Stimulated activated CD4-positive, alpha-beta T cell treated with anti-CD3 and anti-CD28 coated beads, Interleukin-15, amount 100 ng/mL, for 48 hours (primary cell): ENCODE results near the gene R3HDM2.
"Not testable (repeated sequence)": the region's sequence is repeated elsewhere in the genome, so short reads cannot be mapped to it uniquely, and the experiment has no call there.

ENCODE experiments used
- DNase-seq, 2 donors: peaks; one replicate each; pipeline ENCODE4 v3.0.0-alpha.2; 2020; ENCODE audit warnings: low read depth in 2 of 2

Gene R3HDM2

DNA sequence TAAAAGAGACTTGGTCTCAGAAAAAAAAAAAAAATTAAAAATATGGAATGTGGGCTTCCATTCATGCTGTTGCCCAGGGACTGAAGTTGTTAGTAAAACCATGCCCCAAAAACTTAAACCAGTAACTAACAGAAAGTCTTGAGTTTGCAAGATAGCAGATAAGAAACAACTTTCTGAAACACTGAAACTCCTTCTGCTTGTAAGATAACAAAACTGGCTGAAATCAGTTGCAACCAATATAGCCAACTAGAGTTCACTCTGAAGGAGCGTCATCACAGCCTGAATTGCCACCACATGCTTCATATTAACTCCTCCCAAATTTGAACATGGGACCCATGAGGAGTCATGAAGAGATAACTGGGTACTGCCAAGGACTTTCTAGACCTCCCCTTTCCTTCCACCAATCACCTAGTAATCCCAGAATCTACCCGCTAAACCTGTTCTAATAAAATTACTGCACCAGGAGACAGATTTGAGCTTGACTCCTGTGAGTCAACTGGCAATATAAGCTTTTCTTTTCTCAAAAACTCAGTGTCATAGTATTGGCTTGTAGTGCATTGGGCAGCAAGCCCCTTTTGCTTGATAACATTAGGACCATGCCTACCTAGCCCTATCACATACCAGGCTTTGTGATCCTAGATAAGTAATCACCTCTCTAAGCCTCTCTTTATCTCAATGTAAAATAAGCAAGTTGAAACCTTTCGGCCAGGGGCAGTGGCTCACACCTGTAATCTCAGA, 53.6 kb downstream of the R3HDM2 start:
- DNase-seq: no peak

DNA sequence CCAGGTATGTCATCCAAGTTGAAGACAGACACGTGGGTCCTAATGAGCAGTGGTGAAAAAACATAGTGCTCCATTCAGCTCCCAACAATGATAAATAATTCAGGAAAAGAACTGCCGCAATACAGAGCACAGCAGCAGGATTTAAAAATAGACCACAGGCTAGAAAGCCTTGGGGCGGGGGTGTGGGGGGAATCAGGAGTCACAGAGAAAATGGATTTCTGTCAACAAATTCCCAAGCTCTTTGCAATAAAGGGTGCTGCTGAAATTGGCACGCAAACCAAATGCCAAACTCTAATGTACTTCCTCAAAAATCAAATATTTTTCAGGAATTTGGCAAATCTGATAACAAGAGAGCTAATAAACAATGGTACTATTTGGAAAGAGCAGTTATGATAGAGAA, 58.6 kb downstream of the R3HDM2 start:
- DNase-seq: no peak

DNA sequence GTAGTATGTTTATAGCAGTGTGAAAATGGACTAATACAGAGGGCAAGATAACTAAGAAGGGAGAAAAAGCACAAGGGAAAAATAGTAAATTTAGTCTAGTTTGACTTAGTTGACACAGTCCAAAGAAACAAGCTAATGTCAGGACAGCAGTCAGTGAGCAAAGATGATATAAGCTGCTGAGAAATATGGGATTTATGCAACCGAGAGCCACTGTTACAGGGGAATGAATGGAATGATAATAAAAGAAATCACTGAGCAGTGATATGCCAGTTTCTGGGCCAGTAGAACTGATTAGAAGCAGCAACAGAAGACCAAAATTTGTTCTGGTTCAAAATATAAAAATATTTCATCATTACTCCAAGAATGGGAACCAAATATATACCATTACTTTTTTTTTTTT, 60.1 kb downstream of the R3HDM2 start:
- DNase-seq: no peak

DNA sequence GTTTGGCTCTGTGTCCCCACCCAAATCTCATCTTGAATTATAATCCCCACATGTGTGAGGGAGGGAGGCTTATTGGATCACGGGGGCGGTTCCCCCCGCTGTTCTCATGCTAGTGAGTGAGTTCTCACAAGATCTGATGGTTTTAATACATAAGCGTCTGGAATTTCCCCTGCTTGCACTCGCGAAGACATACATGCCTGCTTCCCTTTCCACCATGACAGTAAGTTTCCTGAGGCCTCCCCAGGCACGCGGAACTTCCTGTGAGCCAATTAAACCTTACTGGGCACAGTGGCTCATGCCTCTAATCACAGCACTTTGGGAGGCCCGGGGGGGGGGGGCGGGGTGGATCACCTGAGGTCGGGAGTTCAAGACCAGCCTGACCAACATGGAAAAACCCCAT, 60.8 kb downstream of the R3HDM2 start:
- no peak for DNase-seq

DNA sequence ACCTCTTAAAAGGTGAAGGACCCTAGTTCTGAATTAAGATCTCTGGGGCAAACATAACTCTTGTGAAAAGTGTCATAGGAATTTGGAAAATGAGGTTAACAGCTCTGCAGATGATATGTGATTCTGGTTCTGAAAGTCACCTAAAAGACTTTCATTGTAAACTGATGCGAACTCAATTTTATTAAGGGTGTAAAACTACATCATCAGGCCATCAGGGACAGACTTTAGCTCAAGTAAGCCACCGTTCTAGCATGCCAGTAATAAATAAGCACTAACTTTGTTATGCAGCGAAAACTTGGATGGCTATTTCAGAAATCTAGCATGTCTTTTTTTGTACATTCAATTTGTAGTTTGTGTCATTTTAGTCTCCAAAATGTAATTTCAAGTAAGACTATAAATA, 61.6 kb downstream of the R3HDM2 start:
- DNase-seq: no peak

DNA sequence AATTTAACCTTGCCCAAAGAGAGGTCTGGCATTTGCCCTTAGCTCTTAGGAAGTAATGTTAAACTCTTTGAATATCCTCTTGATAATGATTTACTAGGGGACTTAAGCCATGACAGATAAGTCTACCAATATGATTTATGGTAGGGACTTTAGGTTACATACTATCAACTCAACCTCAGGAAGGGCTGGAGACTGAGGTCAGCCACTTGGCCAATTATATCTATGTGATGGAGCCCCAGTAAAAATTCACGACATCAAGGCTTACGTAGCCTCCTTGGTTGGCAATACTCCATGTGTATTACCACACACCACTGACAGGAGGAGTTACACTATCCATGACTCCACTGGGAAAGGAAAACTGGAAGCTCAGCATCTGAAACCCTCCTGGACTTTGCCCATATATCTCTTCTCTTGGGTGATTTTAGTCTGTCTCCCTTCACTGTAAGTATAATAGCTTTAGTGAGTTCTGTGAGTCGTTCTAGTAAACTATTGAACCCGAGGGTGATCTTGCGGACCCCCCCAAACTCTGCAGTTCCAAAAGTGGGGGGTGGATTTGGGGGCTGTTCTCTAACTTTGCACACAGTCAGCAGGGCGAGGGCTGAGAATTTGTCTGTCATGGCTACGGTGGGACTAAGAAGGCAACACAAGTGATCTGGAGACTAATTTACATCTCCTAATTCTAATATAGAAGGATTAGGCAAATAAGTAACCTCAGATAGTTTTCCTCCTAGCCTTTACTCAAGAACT, 62.3 kb downstream of the R3HDM2 start:
- DNase-seq: no peak

DNA sequence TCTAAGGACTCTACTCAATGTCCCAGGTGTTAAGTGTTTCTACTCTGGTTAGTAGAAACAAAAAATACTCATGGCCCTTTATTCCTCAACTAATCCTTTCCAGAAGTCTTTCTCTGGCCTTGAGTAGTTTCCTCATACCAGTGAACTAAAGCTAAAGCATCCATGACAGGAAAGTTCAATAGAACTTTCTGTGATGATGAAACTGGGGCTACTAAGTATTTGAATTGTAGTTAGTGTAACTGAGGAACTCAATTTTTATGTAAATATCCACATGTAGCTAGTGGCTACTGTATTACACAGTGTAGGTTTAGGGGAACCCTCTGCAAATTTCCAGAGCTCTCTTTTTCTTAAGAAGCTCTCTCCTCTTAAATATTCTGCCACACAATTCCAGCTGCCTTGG, 63.7 kb downstream of the R3HDM2 start:
- no peak for DNase-seq

DNA sequence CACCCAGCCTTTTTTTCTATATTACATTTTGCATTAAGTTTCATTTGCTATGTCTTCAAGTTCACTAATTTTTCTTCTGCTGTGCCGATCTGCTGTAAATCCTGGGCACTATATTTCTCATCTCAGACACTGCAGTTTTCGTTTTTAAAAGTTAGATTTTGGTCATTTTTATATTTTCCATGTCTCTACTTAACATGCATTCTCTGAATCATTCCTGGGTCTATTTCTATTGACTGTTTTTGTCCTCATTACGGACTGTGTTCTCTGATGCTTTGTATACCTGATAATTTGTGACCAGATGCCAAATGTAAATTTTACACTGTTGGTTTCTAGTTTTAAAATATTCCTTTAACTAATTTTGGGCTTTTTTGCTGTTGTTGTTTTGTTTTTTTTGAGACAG, 64.5 kb downstream of the R3HDM2 start:
- no peak for DNase-seq

DNA sequence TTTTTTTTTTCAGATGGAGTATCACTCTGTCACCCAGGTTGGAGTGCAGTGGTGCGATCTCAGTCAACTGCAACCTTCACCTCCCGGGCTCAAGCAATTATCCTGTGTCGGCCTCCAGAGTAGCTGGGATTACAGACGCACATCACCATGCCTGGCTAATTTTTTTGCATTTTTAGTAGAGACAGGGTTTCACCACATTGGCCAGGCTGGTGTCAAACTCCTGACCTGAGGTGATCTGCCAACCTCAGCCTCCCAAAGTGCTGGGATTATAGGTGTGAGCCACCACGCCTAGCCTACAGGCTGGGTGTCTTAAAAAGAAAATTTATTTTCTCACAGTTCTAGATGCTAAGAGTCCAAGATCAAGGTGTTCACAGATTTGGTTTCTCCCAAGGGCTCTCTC, 66.7 kb downstream of the R3HDM2 start:
- not testable (repeated sequence) for DNase-seq

DNA sequence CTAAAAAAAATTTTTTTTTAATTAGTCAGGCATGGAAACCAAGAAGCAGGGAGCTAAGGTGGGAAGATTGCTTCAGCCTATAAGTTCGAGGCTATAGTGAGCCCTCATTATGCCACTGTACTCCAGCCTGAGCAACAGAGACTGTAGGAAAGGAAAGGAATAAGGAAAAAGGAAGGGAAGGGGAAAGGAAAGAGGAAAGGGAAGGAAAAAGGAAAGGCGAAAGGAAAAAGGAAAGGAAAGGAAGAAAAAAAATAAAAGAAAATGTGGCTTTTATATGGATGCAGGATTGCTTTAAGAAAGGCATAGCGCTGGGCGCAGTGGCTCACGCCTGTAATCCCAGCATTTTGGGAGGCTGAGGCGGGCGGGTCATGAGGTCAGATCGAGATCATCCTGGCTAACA, 70.4 kb downstream of the R3HDM2 start:
- no peak for DNase-seq

DNA sequence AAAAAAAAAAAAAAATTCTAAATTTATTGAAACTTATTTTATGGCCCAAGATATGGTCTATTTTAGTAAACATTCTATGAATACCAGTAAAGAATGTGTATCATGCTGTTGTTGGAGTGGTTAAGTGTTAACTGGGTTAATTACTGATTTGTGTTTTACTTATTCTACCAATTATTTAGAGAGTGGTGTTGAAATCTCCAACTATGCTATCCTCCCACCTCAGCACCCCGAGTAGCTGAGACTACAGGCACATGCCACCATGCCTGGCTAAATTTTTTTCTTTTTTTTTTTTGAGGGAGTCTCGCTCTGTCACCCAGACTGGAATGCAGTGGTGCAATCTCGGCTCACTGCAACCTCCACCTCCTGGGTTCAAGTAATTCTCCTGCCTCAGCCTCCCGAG, 72.2 kb downstream of the R3HDM2 start:
- no peak for DNase-seq

DNA sequence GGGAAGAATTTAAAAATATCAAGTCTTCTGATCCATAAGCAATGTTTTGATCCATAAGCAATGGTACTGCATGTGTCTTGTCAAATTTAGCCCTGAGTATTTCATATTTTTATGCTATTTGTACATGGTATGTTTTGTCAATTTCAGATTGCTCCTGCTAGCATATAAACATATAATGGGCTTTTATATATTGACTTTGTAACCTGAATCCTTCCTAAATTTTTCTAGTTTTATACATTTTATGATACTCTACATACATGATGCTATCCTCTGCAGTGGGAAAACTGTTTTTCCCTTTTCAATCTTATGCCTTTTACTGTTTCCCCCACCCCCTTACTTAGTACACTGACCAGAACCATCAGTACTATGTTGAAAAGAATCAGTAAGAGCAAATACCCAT, 75.1 kb downstream of the R3HDM2 start:
- no peak for DNase-seq

DNA sequence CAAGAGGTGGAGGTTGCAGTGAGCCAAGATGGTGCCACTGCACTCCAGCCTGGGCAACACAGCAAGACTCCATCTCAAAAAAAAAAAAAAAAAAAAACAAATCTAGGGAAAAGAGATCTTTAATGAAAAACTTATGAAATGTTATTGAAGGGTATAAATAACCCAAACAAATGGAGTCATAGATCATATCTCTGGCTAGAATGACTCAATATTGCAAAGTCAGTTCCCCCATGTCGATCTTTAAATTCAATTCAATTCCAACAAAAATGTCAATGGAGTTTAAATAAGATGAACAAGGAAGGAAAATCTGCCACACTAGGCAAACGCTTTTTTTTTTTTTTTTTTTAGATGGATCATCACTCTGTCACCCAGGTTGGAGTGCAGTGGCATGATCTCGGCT, 78.7 kb downstream of the R3HDM2 start:
- no peak for DNase-seq

DNA sequence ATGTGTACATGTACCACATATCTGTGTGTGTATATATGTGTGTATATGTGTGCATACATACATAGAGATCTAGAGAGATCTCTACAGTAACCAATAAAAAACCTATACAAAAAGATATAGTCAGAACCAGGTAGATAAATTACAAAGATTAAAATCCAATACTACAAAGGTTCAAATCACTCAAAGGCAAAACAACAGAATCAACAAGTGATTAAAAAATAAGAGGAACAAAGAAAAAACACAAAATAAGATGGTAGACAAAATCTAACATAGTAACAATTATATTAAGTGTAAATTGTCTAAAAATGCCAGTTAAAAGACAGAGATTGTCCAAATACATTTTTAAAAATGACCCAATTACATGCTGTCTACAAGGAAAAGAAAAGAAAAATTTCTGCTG, 83.6 kb downstream of the R3HDM2 start:
- DNase-seq: no peak

DNA sequence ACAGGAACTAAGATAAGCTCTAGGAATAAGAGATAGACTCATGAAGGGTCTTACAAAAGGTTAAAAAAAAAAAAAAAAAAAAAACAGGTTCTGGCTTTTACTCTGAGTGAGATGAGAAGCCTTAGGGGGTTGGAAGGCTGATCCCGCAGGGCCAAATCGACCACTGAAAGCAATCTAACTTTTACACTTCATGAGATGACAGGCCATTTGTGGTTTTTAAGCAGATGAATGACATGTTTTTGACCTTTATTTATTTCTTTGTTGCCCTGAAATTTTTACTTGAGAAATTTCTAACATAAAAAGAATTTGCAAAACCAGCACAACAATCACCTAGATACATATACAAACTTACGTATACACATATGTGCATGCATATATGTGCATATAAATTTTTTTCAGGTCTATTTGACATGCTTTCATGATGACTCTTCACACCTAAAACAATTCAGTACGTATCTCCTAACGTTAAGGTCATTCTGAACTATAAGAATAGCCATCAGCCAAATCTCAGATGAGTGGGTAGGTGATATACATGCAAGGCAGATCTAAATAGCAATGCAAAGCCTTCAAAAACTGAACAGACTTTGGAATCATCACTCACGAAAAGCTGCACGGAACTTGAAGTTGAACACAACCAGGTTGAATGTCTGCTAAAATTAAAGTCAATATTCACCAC, 87.0 kb downstream of the R3HDM2 start:
- DNase-seq: no peak

DNA sequence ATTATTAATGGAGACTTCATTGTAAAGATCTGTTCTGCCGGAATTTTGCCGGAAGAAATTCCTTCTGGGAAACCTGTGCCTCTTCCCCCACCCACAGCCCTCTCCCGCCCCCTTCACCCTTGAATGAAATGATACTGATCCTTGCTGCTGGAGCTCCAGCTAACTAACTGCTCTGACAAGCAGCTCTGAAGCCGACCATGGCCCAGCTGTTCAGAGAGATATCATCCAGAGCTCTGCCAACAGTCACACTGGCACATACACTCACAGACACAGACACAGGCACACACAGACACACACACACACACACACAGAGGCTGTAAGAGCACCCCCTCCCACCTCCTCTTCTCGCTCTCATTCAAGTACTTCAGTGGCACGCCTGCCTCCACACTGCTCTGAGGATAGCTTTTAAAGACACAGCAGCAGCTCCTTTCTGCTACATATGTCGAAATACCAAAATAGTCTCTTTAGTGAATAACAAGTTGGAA, 88.6 kb downstream of the R3HDM2 start:
- no peak for DNase-seq

DNA sequence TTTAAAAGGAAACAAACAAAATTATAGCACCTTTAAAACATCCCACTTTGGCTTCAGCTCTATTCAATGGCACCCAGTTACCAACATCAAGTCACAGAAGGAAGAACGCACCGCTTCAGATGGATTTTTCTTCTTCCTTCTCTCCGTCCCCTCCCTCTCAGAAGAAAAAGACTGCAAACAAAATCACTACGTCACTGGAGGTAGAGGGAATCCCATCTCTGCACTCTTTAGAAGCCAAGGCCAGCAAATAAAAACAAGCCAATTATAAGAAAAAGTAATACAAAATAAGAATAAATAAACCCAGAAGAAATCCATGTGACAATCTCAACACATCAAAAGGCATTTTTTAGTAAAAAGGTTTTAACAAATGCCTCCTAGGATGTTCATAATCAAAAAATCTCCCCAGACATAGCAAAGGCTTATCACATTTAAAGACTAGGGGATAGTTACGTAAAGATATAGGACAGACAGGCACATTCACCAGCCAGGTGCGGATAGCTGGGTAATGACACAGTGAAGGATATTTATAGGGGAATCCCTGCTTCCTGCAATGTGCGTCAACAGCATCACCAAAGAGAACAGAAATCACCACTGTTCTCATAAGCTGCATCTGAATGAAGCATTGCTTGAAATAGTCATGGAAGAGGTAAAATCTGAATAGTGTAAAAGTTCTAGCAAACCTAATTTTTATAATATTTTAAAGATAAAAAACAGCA, 89.4 kb downstream of the R3HDM2 start:
- no peak for DNase-seq

DNA sequence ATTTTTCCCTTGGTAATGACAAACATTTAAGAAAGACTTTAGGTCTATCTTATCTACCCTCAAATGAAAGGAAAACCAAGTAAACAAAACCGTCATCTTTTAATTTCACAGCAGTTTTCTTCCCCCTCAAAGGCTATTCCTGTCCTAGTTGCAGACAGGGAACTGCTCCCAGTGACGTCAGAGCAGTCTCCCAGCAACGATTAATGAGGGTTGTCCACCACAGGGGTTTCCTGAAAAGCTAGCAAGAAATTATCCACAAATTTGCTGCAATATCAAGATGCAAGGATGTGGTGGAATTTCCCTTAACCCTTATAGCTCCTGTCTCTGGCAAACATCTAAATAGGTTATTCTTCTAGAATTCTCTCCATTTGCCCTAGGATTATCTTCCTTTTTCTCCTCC, 90.7 kb downstream of the R3HDM2 start:
- DNase-seq: no peak

DNA sequence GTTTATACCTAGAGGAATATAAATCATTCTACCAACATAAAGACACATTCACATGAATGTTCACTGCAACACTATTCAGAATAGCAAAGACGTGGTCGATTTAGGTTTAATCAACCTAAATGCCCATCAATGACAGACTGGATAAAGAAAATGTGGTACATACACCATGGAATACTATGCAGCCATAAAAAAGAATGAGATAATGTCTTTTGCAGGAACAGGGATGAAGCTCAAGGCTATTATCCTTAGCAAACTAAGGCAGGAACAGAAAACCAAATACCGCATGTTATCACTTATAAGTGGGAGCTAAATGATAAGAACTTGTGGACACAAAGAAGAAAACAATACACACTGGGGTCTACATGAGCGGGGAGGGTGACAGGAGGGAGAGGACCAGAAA, 94.5 kb downstream of the R3HDM2 start:
- not testable (repeated sequence) for DNase-seq

DNA sequence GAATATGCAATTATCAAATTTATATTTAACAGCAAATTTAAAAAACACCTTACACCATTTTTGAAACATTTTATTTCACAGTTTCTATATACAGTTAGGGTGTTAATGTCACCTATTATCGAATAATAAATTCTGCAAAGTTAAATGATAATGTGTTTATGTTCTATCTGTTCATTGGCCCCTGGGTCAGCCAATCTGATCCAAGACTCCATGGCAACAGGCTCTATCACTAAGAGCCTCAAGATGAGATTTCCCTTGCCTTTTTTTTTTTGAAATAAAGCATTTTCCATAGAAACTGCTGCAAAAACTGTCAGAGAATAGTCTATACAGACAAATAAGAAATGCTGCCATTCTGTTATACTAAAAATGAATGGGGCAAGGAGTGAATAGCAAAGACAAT, 96.6 kb downstream of the R3HDM2 start:
- DNase-seq: no peak

DNA sequence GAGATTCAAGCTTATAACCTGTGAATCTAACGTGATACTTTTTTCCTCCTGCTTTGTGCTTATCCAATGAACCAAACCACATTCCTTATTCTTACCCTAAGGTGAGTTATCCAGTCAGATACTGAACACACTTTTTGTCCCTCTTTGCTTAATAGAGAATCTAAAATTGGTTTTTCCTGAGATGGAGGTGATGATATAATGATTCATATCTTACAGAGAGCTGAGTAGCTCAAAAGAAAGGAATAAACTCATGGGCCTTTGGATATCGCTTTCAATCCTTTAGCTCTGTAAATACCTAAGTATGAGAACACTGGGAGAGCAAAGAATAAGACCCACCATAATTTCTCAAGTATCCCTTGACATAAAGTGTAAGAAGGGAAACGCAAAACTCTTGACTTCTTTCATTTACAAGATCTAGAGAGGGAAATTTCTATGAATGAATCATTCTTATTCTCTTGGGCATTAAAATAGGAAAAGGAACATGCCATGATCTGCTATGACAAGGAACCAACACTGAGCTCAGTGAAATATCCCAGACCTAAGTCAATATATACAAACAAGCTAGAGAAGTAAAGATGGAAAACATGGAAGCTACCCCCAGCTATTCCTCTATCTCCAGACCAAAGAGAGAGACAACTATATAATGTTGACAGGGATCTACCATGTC, 98.1 kb downstream of the R3HDM2 start:
- no peak for DNase-seq

DNA sequence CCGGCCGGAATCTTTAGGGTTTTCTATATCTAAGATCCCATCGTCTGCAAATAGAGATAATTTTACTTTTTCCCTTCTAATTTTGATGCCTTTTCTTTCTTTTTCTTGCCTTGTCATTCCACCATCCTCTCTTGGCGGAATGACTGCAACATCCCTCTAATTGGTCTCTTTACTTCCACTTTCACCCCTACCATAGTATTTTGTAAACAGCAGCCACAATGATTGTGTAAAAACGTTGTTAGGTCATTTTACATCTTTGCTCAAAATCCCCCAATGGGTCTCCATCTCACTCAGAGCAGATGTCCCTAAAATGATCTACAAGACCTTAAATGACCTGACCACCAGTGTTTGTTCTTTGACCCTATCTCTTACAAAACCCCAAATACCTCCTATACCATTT, 99.9 kb downstream of the R3HDM2 start:
- no peak for DNase-seq
